ENCODE results near the gene PCED1B. TPM values are rescaled to one million over a fixed set of nuclear protein-coding genes. Genes with fewer than 3 reads are reported as not detected.

The PCED1B gene, protein sequence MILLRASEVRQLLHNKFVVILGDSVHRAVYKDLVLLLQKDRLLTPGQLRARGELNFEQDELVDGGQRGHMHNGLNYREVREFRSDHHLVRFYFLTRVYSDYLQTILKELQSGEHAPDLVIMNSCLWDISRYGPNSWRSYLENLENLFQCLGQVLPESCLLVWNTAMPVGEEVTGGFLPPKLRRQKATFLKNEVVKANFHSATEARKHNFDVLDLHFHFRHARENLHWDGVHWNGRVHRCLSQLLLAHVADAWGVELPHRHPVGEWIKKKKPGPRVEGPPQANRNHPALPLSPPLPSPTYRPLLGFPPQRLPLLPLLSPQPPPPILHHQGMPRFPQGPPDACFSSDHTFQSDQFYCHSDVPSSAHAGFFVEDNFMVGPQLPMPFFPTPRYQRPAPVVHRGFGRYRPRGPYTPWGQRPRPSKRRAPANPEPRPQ
- total RNA-seq = 1 to 10 TPM; 1.0 to 1.5 (median 1.2) TPM

DNA sequence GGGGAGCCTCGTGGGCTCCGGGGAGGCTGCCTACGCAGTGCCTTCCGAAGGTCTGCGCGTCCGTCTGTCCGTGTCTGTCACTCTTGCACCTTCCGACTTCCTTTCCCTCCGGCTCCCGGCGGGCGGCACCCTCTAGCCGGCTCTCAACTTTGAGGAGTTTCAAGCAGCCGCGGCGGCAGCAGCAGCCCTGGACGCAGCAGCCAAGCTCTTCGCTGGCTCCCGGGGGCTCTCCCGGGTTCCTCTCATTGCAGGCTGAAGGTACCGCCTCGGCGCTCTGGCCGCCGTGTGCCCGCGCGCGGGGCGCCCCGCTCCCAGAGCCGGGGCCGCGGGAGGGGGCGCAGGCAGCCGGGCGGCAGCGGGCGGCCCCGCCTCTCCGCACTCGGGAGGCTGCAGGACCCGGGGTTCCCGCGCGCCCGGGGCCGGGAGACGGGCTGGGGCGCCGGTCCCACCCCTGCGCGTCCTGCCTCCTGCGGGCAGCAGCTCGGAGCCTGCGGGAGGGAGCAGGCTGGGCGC is at the start of gene PCED1B, which contains the start of gene AMIGO2:
PCED1B (plus strand) TSS at position 154 of the 513 bp plus-strand sequence. CDS start 155,443 bp downstream, outside the sequence.
AMIGO2 (minus strand) TSS at position 492 of the 513 bp plus-strand sequence. CDS start 957 bp downstream, outside the sequence.
- Histone ChIP-seq H3K36me3 (no peaks in the 10 kb centered on the region), H3K9me3 (no peaks in the 10 kb centered on the region), H3K4me3 (replicated peaks in 1 of 3) (peak within 1 kb of the TSS; percentile 28 to 72 (median 67)), H3K4me1 (peaks cover 0 to 6% of the 10 kb centered on the region in 2 donors), H3K27ac (peak within 1 kb of the TSS; percentile 44 to 83 (median 80)), H3K27me3 (no peaks in the 10 kb centered on the region)
- peak in 1 of 2 donors; percentile 5 for TF ChIP-seq POLR2A (IDR thresholded peaks at IDR 0.05)
- TF ChIP-seq, protein P1, sequence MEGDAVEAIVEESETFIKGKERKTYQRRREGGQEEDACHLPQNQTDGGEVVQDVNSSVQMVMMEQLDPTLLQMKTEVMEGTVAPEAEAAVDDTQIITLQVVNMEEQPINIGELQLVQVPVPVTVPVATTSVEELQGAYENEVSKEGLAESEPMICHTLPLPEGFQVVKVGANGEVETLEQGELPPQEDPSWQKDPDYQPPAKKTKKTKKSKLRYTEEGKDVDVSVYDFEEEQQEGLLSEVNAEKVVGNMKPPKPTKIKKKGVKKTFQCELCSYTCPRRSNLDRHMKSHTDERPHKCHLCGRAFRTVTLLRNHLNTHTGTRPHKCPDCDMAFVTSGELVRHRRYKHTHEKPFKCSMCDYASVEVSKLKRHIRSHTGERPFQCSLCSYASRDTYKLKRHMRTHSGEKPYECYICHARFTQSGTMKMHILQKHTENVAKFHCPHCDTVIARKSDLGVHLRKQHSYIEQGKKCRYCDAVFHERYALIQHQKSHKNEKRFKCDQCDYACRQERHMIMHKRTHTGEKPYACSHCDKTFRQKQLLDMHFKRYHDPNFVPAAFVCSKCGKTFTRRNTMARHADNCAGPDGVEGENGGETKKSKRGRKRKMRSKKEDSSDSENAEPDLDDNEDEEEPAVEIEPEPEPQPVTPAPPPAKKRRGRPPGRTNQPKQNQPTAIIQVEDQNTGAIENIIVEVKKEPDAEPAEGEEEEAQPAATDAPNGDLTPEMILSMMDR (IDR thresholded peaks at IDR 0.05) = peak in 4 of 6 experiments; percentile 8 to 48 (median 42)
- WGBS, 2 donors = 0 to 1% methylated on average over 12 to 30 of the region's 58 CpGs
- intact Hi-C loops (cut with DNase I) = no loop called here
- peak; percentile 72 to 84 for DNase-seq

DNA sequence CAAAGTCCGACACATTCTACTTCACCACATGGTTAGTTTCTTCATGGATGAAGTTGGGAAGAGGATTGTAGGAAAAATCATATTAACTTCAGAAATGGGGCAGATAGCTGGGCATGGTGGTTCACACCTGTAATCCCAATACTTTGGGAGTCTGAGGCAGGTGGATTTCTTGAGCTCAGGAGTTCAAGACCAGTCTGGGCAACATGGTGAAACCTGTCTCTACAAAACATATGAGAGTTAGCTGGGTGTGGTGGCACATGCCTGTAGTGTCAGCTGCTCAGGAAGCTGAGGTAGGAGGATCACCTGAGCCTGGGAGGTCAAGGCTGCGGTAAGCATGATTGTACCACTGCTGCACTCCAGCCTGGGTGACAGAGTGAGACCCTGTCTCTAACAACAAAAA is 49.5 kb upstream of the PCED1B start:
- intact Hi-C loops (cut with DNase I) = loop anchor here (5.0 to 10.0 kb wide), 2 partner anchors 277 to 365 kb away; no protein-coding TSS in a partner anchor

DNA sequence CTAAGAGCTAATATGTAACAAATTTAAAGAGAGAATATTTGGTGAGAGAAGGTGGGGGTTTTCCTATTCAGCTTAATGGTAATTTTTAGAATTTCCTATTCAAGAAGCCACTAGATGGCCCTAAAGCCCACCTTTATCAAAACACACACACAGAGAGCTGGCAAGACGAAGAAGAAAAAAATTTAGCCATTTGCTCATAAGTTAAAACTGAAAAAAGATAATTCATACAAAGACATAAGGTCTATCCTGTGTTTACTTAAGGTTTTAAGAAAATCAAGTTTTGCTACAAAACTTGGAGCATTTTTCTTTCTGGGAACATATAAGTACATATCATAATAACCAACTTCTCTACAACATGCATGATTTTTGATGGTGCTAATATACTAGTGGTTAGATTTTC is 46.8 kb upstream of the PCED1B start:
- no peak for DNase-seq
- Histone ChIP-seq H3K36me3 (no peaks in the 10 kb centered on the region), H3K4me3 (replicated peaks in 1 of 3) (no peak overlapping the region), H3K4me1 (no peaks in the 10 kb centered on the region), H3K9me3 (no peaks in the 10 kb centered on the region), H3K27ac (no peak overlapping the region), H3K27me3 (no peaks in the 10 kb centered on the region)
- intact Hi-C loops (cut with DNase I) = loop anchor here (5.0 to 10.0 kb wide), 2 partner anchors 275 to 362 kb away; no protein-coding TSS in a partner anchor
- 16 to 19% methylated on average over 1 of the region's 1 CpG for WGBS, 2 donors
- TF ChIP-seq, protein P1 (IDR thresholded peaks at IDR 0.05) = peak in 5 of 6 experiments; percentile 21 to 70 (median 52)
- no peak for TF ChIP-seq POLR2A (IDR thresholded peaks at IDR 0.05)

More for the DNA sequence above, 49.5 kb upstream of the PCED1B start:
- WGBS, 2 donors = 94 to 100% methylated on average over 2 of the region's 2 CpGs
- Histone ChIP-seq H3K36me3 (no peaks in the 10 kb centered on the region), H3K27ac (no peak overlapping the region), H3K27me3 (no peaks in the 10 kb centered on the region), H3K9me3 (no peaks in the 10 kb centered on the region), H3K4me1 (no peaks in the 10 kb centered on the region), H3K4me3 (replicated peaks in 1 of 3) (no peak overlapping the region)
- TF ChIP-seq POLR2A (IDR thresholded peaks at IDR 0.05) = no peak
- TF ChIP-seq, protein P1 (IDR thresholded peaks at IDR 0.05) = no peak
- no peak for DNase-seq

DNA sequence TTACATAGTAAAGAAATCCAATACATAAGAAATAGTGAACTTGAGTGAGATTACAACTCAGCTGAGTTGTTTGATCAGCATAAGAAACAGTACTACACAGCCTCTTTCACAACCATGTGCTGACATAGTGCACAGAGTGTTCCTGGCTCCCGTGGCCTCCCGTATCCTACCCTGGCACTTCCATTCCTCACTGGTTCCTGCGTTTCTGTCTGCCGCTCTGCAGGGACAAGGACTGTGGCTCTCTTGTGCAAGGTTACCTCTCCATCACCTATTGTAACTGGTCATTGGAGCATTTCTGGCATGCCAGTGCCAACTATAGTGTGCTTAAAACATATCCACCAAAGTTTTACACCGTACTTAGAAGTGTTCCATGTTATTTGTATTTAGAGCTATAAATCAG is 46.3 kb upstream of the PCED1B start:
- TF ChIP-seq, protein P1 (IDR thresholded peaks at IDR 0.05) = no peak
- TF ChIP-seq POLR2A (IDR thresholded peaks at IDR 0.05) = no peak
- no peak overlapping the region for H3K27ac ChIP-seq
- H3K9me3 ChIP-seq = no peaks in the 10 kb centered on the region
- peak; percentile 31 to 35 for DNase-seq
- no peaks in the 10 kb centered on the region for H3K27me3 ChIP-seq
- H3K4me1 ChIP-seq = no peaks in the 10 kb centered on the region
- intact Hi-C loops (cut with DNase I) = loop anchor here (5.0 to 10.0 kb wide), 2 partner anchors 274 to 362 kb away; no protein-coding TSS in a partner anchor
- H3K4me3 ChIP-seq (replicated peaks in 1 of 3) = no peak overlapping the region
- 37 to 44% methylated on average over 5 of the region's 5 CpGs for WGBS, 2 donors
- no peaks in the 10 kb centered on the region for H3K36me3 ChIP-seq
